Epithelial cell of prostate (primary cell): Measurements from ENCODE around the gene TCF4.

ENCODE experiments used
- DNase-seq: peaks from one replicate; pipeline ENCODE4 v3.0.0-alpha.2; 2011; ENCODE audit warnings: low read depth, low spot score
- H3K27ac ChIP-seq: fragments of 450-650 bp; 2 replicates; pipeline ENCODE4 v1.5.1; 2017; ENCODE audit warnings: mild to moderate bottlenecking

Gene TCF4

DNA sequence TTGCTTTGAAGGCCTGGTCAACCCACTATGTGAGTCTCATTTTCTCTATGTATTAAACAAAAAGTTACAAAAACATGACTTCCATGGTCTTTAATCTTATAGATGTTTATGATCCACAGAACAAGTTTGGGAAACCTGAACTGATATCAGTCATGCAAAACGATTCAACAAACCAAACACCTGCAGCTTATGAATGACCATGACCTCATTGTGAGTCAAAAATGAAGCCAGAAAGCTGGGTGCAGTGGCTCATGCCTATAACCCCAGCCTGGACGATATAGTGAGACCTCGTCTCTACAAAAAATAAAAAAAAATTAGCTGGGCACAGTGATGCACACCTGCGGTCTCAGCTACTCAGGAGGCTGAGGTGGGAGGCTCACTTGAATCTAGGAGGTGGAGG lies 358.3 kb downstream of the TCF4 start:
- no peak for DNase-seq
- no peak overlapping the region for H3K27ac ChIP-seq

DNA sequence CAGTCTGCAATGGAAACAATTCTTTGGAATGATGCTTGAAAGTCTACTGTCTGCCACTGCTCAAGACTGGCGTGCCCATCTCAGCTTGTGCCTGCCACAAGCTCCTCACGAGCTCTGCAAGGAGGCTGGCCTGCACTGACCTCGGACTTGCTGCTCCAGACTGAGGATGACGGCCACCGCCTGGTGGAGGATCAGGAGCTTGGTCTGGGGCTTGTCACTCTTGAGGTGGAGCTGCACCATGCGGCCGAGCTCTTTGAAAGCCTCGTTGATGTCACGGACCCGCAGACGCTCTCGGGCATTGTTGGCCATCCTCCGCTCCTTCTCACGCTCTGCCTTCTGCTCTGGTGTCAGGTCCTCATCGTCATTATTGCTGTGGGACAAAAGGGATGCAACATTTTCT lies 359.3 kb downstream of the TCF4 start:
- no peak for DNase-seq

DNA sequence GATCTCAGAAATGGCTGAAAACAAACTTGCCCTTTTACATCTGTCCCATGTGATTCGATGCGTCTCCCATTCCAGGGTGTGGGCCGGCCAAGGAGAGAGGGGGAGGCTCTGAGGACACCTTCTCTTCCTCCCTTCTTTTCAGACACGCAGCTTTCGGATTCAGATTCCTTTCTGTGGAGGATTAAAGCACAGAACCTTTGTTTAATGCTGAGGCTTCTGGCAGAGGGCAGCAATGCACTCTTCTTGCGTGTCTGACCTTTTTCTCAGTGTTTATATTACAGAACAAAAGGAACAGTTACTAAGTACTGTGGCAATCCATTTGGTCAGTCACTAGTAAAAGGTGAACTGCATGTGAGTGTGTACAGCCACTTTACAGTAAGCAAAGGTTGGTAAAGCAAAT lies 359.8 kb downstream of the TCF4 start:
- no peak overlapping the region for H3K27ac ChIP-seq
- no peak for DNase-seq

More for the DNA sequence above, 359.3 kb downstream of the TCF4 start:
- H3K27ac ChIP-seq, result no peak overlapping the region

DNA sequence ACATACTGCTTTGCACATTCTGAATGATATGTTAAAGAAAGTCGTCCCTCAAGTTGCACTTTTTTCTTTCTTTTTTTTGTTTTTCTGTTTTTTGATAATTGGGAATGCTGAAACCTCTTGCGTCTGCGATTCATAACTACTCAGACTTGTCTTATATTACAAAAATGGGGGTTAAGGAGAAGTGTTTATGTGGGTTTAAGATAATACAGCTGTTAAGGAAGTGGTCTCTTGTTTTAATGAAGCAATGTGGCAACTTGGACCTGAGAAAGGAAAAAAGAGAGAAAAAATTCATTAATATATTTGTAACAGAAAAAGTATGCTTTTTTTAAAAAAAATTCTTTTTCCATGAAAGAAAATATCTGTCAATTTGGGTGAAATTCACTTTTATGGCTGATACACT lies 360.2 kb downstream of the TCF4 start:
- no peak overlapping the region for H3K27ac ChIP-seq

DNA sequence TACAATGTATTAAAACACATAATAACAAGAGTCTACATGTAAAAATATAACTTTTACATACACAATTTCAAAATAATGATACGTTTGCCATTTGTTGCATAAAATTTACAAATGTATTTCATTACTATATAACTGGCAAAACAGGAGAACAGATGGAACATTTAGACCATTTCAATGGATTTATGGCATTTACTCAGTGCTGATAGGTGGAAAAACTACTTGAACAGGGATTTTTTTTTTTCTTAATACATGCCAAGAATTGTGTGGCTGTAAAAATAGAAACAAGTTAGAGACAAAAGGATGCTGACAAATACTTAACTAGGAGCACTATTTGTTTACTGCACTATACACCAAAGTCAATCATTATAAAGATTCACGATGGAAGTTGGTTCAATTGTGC lies 361.9 kb downstream of the TCF4 start:
- DNase-seq, result no peak
- no peak overlapping the region for H3K27ac ChIP-seq

More for the DNA sequence above, 360.2 kb downstream of the TCF4 start:
- DNase-seq, result no peak

DNA sequence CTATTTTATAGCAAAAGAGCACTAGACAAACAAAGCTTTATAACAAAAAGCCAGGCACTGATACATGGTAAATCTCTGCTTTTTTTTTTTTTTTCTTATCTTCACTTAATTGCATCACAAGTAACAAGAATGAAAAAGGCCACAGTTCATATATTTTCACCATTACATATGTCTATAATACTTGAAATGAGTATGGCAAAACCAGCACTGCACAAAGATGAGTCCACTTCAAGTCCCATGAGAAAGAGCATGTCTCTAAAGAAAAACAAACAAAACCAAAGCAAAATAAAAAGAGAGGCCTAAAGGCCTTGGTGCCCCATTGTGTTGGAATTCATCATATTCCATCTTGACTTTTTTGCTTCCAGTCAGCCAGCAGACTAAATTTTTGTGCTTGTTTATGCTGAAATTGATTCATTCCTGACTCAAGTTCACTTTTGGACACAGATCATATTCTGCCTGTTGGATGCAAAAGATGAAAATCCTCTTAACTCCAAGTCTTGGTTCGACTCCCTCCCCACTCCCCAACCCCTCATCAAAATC lies 363.8 kb downstream of the TCF4 start:
- no peak overlapping the region for H3K27ac ChIP-seq
- no peak for DNase-seq

DNA sequence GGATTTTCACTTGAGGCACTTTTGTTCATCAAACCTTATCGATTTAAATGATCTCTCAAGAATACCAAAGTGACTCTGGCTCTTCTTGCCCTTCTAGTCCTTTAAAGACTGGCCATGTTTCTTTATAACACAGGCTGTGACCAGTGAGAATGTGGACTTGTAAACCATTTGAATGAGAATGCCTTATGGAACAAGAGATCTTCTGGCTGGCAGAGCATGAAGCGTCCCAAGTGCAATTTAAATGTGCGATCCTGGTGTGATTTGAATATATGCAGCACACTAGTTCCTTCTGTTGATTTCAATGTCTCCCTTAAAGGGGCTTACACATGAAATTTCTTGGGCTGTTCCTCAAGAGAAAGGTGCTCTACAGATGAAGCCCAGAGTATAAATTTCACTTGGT lies 366.4 kb downstream of the TCF4 start:
- no peak for DNase-seq
- H3K27ac ChIP-seq, result no peak overlapping the region

DNA sequence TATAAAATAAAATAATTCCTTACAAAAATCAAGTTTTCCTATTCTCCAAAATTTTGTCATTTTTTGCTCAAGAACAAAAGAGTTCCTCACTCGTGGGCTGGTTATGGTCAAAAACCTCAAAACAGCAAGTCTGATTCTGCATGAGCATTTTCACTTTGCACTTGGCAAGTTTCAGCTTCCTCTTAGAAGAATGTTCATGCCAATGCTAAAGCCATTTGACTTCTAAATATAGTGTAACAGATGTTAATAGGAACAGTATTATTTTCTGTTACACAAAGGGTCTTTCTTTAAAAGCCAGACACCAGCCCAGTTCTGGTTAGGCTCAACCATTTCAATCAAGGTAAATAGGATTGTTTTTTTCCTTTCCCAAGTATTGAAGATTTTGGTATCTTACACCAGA lies 367.5 kb downstream of the TCF4 start:
- no peak overlapping the region for H3K27ac ChIP-seq
- DNase-seq, result no peak

DNA sequence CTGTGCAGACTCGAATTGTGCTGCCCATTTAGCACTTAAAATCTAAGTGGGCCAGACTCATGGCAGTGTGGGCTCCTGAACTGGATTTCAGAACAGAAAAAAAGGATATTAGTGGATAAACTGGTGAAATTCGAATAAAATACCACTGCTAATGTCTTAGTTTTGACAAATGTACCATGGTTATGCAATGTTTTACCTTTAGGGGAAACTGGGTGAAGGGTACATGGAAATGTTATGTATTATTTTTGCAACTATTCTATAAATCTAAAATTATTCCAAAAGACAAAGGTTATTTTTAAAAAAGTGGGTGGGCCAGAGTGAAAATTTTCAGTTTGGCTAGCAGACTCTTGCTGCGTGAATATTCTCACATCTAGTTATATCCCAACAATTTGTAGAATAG lies 368.2 kb downstream of the TCF4 start:
- no peak for DNase-seq
- H3K27ac ChIP-seq, result no peak overlapping the region

DNA sequence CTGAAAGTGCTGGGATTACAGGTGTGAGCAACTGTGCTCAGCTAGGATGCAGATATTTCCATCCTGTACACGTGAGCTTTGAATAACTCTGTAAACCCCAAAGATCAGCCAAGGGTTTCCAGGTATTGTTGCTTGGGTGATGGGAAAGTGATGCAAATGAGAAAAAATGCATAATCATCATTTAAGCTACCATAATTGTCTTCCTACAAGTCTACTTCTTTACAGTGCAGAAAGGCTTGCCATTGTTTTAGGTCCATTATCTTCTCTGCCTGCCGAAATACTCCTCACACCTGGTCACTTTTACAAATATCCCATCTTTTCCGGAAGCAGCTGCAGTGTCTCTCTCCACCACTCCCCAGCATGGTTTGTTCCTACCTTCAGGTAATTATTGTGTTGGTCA lies 368.9 kb downstream of the TCF4 start:
- no peak for DNase-seq
- H3K27ac ChIP-seq, result no peak overlapping the region

DNA sequence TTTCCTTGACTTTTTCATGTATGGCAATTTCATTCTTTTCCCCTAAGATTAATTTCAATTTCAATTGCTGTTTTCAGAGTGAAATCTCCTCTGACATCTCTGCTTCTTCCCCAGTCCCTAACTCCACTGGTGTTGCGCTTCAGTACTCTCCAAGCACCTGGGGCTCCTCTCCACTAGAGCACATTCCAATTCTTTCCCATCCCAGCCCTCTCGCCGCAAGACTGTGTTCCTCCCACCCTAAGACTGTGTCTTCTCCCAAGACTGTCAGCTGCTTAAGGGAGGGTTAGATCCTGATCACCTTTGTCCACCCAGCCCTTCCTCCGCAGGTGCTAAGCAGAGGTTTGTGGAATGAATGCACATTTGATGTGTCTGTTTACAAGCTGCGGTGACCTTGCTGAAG lies 373.0 kb downstream of the TCF4 start:
- no peak overlapping the region for H3K27ac ChIP-seq
- no peak for DNase-seq

DNA sequence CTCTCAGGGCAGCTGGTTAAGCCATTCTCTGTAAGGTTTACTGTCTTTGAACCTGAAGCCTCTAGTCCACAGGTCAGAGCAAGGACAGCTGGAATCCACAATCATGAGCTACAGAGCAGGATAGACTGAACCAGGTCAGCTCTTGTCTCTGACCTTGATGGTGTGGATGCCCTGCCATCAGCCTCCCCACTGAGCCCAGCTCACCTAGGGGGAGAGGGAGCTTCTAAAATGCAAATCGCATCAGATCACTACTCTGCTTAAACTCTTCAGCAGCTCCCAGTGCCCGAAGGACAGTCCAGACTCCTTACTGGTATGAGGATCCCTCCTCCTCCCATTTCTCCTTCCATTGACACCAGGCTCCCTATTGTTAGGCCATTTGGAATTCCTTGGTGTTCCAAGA lies 373.5 kb downstream of the TCF4 start:
- DNase-seq, result no peak

DNA sequence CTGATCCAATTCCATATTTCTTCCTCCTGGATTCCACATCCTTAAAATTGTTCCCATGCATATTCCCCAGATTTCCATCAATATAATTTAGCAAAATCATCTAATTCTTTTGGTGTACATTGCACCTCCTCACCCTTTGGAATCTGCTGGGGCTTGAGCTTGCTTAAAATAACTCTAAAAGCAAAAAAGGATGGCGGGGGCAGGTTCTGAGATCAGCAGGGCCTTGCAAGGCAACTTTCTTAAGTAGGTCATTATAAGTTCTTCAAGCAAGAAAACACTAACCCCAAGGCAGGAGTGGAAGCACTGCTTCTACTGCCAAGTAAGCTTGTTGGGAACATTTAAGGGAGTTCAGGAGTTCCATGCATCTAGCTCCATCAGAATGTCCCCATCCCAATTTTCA lies 374.4 kb downstream of the TCF4 start:
- H3K27ac ChIP-seq, result no peak overlapping the region
- no peak for DNase-seq

More for the DNA sequence above, 373.5 kb downstream of the TCF4 start:
- no peak overlapping the region for H3K27ac ChIP-seq

DNA sequence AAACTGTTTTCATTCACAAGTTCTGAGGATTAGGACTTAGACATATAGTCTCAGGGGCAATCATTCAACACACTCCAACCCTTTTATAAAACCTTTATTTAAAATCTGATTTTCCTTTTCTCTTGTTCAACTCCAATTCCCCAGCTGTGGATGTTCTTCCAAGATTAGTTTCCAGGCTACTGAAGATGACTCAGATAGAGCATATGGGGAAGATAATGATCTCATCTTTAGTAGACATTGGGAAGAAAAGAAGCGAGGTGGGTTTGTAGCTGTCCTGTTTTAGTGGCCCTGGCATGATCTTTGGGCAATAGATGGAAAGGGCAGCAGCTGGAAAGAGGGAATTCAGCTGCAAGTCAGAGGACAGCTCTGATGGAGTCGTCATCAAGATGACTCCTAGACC lies 381.1 kb downstream of the TCF4 start:
- DNase-seq, result no peak
- no peak overlapping the region for H3K27ac ChIP-seq

DNA sequence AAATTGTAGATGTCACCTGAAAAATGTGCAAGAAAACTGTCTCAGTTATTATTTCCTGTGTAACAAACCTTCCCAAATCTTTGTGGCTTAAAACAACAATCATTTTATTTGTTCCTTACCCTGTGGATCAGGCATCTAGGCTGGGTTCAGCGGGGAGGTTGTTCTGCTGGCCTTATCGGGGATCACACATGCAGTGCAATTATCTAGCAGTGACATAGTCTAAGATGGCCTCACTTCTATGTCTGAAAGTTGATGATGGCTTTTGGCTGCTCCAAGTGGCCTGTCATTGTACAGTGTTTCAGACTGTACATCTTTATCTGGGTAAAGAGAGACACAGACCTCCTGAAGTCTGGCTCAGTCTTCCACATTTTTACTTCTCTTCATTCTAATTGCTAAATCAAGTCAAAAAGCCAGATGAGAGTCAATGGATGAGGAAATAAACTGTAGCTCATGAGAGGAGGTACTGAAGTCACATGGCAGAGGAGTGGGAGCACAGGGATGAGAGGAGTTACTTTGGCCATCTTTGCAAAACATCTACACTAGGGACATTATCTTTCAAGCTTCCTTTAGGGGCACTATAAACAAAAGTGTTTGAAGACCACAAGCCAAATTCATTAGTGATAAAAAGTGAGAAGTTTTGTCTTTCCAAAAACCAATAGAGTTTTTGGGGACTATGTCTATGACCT lies 385.6 kb downstream of the TCF4 start:
- DNase-seq, result no peak
- no peak overlapping the region for H3K27ac ChIP-seq

DNA sequence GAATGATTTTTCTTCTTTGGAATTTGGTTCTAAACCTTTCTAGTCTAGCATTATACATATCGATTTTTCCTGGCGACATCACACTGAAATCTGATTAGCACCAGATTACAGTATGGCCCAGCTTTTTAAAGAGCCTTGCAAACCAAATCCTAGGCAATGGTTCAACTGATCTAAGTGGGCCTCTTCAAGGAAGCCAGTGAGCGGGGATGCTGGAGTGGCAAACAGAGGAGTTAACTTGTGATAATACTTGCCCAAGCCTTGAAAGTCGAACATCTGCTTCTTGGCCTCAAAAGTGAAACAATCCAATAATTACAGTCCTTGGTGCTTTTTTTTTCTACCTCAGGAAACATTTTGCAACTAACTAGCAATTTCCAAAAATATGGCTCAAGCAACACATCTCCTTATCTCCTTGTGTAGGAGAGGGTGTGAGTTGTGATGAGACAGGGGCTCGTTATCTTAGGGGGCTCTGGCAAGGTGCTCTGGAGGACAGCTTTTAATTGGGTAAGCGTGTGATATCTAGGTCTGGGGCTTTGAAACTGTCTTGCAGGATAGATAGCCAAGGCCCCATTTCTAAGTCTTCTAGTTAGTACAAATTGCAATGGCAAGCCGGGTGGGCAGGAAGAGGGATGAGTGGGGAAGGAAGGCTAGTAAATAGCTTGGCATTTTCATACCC lies 388.6 kb downstream of the TCF4 start:
- H3K27ac ChIP-seq, result no peak overlapping the region

DNA sequence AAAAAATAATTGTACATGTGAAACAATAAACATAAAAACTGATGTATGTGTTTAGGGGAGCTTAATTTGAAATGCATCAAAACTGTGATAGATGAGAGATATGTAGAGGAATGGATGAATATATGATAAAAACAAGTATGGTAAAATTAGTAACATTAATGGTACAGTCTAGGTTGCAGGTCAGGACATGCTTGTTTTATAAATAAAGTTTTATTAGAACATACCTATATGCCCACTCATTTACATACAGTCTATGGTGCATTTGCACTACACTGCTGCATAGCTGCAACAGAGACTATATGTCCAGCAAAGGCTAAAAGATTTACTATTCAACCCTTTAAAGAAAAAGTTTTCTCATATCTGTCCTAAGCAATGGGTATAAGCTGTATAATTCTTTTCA lies 392.1 kb downstream of the TCF4 start:
- no peak for DNase-seq
- H3K27ac ChIP-seq, result no peak overlapping the region

More for the DNA sequence above, 388.6 kb downstream of the TCF4 start:
- DNase-seq, result no peak

DNA sequence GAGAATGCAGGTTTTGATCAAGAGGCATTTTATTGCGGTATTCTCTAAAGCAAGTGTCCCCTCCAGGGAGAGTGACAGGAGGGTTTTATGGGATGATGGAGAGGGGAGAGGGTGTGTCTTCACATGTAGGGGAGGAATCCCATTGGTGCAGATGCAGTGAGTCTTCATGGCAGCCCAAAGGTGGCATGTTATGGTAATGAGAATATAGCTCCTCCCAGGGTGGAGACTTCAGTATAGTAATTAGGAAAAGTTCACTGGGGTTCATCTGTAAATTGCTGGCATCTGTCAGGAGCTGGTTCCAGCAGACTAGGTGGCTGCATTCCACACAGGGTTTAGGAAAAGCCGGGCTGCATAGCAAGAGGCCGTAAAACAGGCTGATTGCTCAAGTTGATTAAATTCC lies 398.0 kb downstream of the TCF4 start:
- H3K27ac ChIP-seq, result no peak overlapping the region
- no peak for DNase-seq

DNA sequence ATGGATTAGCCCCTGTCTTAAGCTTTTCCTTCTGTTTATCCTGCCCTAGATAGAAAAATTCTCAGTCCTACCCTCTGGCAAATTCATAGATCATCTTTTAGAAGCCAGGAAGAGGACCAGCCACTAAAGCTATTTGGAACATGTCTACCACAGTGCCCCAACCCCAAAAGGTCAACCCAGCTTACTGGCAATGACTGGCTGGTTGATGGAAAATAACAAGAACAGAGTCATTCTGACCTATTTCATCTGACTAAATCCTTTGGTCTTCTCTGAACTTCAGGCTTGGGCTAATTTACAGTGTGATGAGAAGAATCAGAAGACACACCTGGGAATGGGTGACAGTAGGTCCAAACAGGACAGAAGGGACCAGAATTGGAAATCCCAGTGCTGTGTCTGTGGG lies 401.4 kb downstream of the TCF4 start:
- DNase-seq, result no peak
- H3K27ac ChIP-seq, result no peak overlapping the region

DNA sequence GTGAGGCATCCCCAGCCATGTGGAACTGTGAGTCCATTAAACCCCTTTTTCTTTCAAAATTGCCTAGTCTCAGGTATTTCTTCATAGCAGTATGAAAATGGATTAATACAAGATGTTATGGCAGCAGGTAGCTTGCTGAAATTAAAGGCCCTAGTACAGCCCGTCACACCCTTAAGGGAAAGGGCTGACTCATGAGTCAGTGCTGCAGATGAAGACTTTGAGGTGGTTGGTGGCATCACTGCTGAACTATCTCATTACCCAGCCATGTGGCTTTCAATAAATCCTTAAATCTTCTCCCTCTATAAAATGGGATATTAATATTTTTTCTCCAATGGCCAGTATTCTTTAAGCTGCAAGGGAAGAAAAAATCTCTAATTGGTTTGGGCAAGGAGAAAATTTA lies 402.6 kb downstream of the TCF4 start:
- DNase-seq, result peak; percentile 8
- no peak overlapping the region for H3K27ac ChIP-seq

DNA sequence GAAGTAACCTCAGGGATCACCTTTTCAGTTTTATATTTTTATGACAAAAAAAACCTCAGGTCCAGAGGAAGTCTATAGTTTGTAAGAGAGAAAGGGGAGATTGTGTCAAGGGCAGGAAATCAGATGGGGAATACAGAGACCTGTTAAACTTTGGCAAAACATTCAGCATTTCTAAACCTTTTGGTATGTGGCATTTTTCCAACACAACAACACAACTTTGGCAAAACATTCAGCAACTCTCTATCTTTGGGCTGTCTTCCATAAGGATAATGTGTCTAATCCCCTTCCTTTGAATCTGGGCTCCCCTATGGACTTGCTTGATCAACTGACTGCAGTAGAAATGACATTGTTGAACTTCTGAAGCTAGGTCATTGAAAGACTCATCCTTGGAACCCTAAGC lies 408.2 kb downstream of the TCF4 start:
- DNase-seq, result no peak
- H3K27ac ChIP-seq, result no peak overlapping the region

DNA sequence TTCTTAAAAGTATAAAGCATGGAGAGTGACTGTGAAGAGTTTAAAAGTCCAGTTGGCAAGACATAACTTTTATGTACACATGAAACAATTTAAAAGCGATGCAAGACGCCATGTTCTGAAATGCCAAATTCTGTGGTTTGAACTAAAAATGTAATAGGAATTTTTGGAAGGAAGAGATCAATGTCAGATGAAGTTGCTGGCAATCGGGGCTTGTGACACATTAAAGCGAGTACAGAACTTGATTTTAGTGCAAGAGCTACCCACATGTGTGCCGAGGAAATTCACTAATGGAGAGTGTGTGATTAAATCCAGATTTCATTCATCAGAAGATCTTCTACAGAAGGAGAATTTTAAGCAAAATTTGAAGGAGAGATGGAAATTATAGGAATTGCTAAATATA lies 408.6 kb downstream of the TCF4 start:
- no peak for DNase-seq
- H3K27ac ChIP-seq, result no peak overlapping the region
